ENCODE data around the gene ALG3.
"Not testable (repeated sequence)": the region's sequence is repeated elsewhere in the genome, so short reads cannot be mapped to it uniquely, and the experiment has no call there.

ALG3 gene

DNA sequence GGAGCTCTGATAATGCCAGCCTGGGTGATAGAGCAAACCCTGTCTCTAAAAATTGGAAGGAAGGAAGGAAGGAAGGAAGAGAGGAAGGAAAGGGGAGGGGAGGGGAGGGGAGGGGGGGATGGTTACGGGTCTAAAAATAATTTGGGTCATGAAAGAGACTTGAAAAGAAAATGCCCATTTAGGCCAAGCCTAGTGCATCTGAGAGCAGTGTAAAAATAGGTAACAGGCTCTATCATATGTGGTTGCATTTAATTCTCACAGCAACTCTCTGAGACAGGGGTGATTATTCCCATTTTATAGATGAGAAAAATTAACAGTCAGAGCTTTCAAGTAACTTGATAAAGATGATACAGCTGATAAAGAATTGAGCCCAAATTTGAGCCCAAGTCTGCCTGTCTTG lies 23.5 kb upstream of the ALG3 start:
- DNase-seq (ENCODE audit: extremely low spot score), result no peak
- POLR2A ChIA-PET, result no interaction called here
- CTCF ChIA-PET, result no interaction called here
- TF ChIP-seq NFRKB (IDR thresholded peaks at IDR 0.05) (no peak), FOXM1 (IDR thresholded peaks at IDR 0.05; ENCODE audit: borderline replicate concordance) (no peak), LEF1 (IDR thresholded peaks at IDR 0.05; ENCODE audit: borderline replicate concordance) (no peak), SUZ12 (IDR thresholded peaks at IDR 0.05) (no peak), ZNF384 (IDR thresholded peaks at IDR 0.05) (no peak), L3MBTL2 (conservative IDR thresholded peaks at IDR 0.05) (no peak), HDGF (IDR thresholded peaks at IDR 0.05; ENCODE audit: borderline replicate concordance) (no peak), FOXA1 (IDR thresholded peaks at IDR 0.05) (no peak), PKNOX1 (IDR thresholded peaks at IDR 0.05) (no peak), ARNT (IDR thresholded peaks at IDR 0.05) (no peak), SP1 (IDR thresholded peaks at IDR 0.05) (no peak), TARDBP (IDR thresholded peaks at IDR 0.05) (no peak), FOXK2 (IDR thresholded peaks at IDR 0.05) (no peak), ELF4 (IDR thresholded peaks at IDR 0.05) (no peak), CTBP1 (IDR thresholded peaks at IDR 0.05; ENCODE audit: borderline replicate concordance) (no peak), BHLHE40 (IDR thresholded peaks at IDR 0.05; ENCODE audit: borderline replicate concordance) (no peak)

DNA sequence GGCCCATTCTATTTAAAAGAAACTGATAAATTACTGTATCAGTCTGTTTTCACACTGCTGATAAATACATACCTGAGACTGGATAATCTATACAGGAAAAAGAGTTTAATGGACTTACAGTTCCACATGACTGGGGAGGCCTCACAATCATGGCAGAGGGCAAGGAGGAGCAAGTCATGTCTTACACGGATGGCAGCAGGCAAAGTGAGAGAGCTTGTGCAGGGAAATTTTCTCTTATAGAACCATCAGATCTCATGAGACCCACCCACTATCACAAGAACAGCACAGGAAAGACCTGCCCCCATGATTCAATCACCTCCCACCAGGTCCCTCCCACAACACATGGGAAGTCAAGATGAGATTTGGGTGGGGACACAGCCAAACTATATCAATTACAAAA lies 18.5 kb upstream of the ALG3 start:
- DNase-seq (ENCODE audit: extremely low spot score); CTCF ChIA-PET; POLR2A ChIA-PET: not testable (repeated sequence)

GRCh38 chr3:184262764-184263179 lies 14.0 kb upstream of the ALG3 start:
- ChIA-PET POLR2A (no interaction called here), CTCF (no interaction called here)
- DNase-seq (ENCODE audit: extremely low spot score), result no peak
- TF ChIP-seq ARNT (IDR thresholded peaks at IDR 0.05) (no peak), FOXA1 (IDR thresholded peaks at IDR 0.05) (no peak), NFRKB (IDR thresholded peaks at IDR 0.05) (no peak), HDGF (IDR thresholded peaks at IDR 0.05; ENCODE audit: borderline replicate concordance) (no peak), FOXM1 (IDR thresholded peaks at IDR 0.05; ENCODE audit: borderline replicate concordance) (no peak), SUZ12 (IDR thresholded peaks at IDR 0.05) (no peak), ELF4 (IDR thresholded peaks at IDR 0.05) (no peak), TARDBP (IDR thresholded peaks at IDR 0.05) (no peak), ZNF384 (IDR thresholded peaks at IDR 0.05) (no peak), PKNOX1 (IDR thresholded peaks at IDR 0.05) (no peak)

GRCh38 chr3:184261854-184262763 lies 13.3 kb upstream of the ALG3 start:
- TF ChIP-seq CTBP1 (IDR thresholded peaks at IDR 0.05; ENCODE audit: borderline replicate concordance), result no peak
- TF ChIP-seq L3MBTL2 (conservative IDR thresholded peaks at IDR 0.05), result peak; percentile 76
- CTCF ChIA-PET, result interaction anchor here (1.0 kb wide), 1 partner anchor 34 kb away, joined by 4 read pairs; no protein-coding TSS in a partner anchor
- DNase-seq (ENCODE audit: extremely low spot score), result no peak
- POLR2A ChIA-PET, result interaction anchor here (1.1 kb wide), 1 partner anchor 35 kb away, joined by 3 read pairs; no protein-coding TSS in a partner anchor

DNA sequence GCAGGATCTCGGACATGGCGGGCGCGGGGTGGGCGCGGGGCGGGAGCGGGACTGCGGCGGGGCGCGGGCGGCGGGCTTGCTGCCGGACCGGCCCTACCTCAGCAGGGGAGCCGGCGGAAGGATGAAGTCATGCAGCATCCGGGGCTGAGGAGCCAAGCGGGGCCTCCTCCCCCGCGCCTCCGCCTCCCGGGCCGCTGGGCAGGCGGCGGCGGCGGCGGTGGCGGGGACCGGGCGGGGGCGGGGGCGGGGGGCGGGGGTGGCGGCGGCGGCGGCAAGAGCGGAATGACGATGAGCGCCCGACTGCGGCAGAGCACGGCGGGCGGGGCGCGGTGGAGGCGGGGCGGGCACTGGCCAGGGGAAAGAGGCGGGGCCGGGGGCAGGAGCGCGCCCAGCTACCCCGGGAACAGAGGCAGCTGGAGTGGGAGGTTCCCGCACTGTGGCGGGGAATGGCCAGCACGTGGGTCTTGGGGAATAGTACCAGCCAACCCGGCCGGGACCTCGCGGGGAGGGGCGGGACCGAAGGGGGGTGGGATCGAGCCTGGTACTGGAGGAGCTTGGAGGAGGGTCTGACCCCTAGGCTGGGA lies 12.6 kb upstream of the ALG3 start, which contains the start of gene CAMK2N2:
Gene CAMK2N2 (minus strand): TSS at position 284 of the 584 bp plus-strand sequence. CDS start 268 bp downstream, at position 16.
- CTCF ChIA-PET, result interaction anchor here (1.0 to 1.5 kb wide), 2 partner anchors 11 to 33 kb away, joined by 4 to 6 read pairs; partner anchors contain the start of gene EEF1AKMT4
- POLR2A ChIA-PET, result interaction anchor here (1.1 kb wide), 1 partner anchor 34 kb away, joined by 3 read pairs; no protein-coding TSS in a partner anchor
- DNase-seq (ENCODE audit: extremely low spot score), result peak; percentile 69
- no peak for TF ChIP-seq L3MBTL2 (conservative IDR thresholded peaks at IDR 0.05)
- TF ChIP-seq FOXK2 (IDR thresholded peaks at IDR 0.05), result no peak

DNA sequence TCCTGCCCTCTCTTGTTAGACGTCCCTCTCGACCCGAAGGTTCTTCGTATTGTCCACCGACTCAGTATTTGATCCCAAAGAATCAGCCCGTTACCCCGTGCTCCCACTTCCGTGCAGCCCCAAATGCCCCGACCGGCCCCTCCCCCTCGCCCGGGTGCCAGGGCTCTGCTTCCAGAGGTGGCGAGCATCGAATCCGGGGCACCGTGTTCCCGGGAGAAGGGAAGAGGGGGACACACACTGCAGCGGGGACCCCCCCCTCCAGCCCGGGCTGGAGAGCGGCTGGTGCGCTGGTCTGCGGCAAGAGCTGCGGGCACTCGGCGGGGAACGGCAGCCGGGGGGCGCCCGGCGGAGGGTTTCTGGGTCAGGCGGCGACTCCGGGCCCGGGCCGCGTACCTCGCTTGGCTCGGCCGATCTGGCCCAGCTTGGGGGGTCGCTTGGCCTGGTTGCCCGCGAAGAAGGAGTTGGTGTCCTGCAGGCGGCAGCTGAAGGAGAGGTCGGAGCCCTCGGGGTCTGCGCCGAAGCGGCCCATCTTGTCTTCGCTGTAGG lies 12.0 kb upstream of the ALG3 start:
- ChIA-PET CTCF (interaction anchor here (1.5 kb wide), 1 partner anchor 11 kb away, joined by 6 read pairs; the partner anchor contains the start of gene EEF1AKMT4), POLR2A (no interaction called here)
- DNase-seq (ENCODE audit: extremely low spot score), result no peak
- TF ChIP-seq ARNT (IDR thresholded peaks at IDR 0.05) (no peak), HDGF (IDR thresholded peaks at IDR 0.05; ENCODE audit: borderline replicate concordance) (no peak)

All from HEK293T (cell line).